ENCODE measurements around the gene TRIM8. TPM values are rescaled to one million over a fixed set of nuclear protein-coding genes. Genes with fewer than 3 reads are reported as not detected.

TRIM8 gene
- total and polyA plus RNA-seq, 2 donors (not counting 3 experiments of a cell fraction or from before 2014, with no cell fraction given) = 74.1 to 114 TPM

DNA sequence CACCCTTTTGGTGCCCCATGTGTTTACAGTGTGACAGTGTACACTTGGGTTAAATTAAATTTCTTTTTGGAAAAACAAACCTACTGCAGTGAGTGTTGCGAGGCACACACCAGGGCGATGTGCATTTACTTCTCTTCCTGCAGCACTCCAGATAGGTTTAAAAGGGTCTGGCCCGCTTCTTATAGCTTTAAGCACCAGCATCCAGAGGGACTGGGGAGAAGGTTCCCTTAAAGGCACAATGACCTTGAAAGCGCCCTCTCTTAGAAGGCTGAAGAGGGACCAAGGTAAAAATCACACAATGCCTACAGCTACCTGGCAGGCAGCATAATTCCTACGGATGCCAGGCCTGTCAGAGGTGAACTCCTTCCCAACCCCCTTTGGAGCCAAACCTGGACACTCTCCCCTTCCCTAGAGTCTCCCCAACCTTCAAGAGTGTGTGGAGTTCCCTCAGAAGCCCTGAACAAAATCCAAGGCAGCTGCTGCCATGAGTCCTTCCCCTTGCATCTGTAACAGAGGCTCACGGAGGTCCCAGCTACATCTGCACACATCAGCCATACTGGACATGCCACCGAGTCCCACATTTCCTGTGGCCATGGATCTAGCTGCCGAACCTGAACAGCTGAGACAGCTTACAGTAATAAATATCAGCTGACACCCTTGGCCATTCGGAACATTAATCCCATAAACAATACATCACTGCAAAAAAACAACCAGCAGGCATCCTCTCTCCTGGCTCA is 33.2 kb downstream of the TRIM8 start:
- ChIA-PET CTCF (interaction anchor here (0.6 to 8.1 kb wide), 14 partner anchors 8 to 377 kb away, joined by 3 to 75 read pairs (median 8); partner anchors contain the start of genes ARL3 and SUFU), POLR2A (no interaction called here)
- no peaks in the 10 kb centered on the region for H3K79me2 ChIP-seq (ENCODE audit: control insufficient read depth, insufficient read depth, low read length)
- intact Hi-C loops (cut with micrococcal nuclease) (loop anchor here (2.0 kb wide), 1 partner anchor 35 kb away; no protein-coding TSS in a partner anchor), dilution Hi-C loops (cut with MboI; ENCODE audit: extremely low pct_ligation_motif_present, low sequenced_read_pairs) (no loop called here)
- no peak overlapping the region for H2AFZ ChIP-seq (ENCODE audit: low read depth, low read length)
- BruUV-seq (replicated peaks) = no TSS peak
- H3K4me1 ChIP-seq (ENCODE audit: control insufficient read depth, extremely low read depth, insufficient read depth, low read length) = peaks cover 5% of the 10 kb centered on the region
- no peaks in the 10 kb centered on the region for H4K20me1 ChIP-seq (replicated peaks; ENCODE audit: control insufficient read depth, extremely low read depth, insufficient read depth, low read length)
- no peaks in the 10 kb centered on the region for H3K27me3 ChIP-seq (ENCODE audit: control insufficient read depth in 2 of 2, insufficient read depth in 2 of 2, low read length in 2 of 2)
- no peak overlapping the region for H3K4me2 ChIP-seq (ENCODE audit: insufficient read depth, low read length)
- H3K9ac ChIP-seq (replicated peaks; ENCODE audit: extremely low read depth, insufficient read depth, low read length) = no peak overlapping the region
- no peaks in the 10 kb centered on the region for H3K9me3 ChIP-seq (replicated peaks; ENCODE audit: control insufficient read depth, insufficient read depth, low read length)
- H3K4me3 ChIP-seq (replicated peaks in 1 of 3; ENCODE audit: insufficient read depth in 1 of 3, low read depth in 1 of 3, low read length in 3 of 3) = no peak overlapping the region
- TF ChIP-seq POLR2AphosphoS5 (IDR thresholded peaks at IDR 0.05; ENCODE audit: insufficient read depth, low read depth, low read length) (no peak), JUN (IDR thresholded peaks at IDR 0.05; ENCODE audit: borderline replicate concordance, insufficient read depth, insufficient read length, low read depth) (no peak), POLR2A (IDR thresholded peaks at IDR 0.05; ENCODE audit: low read depth, low read length) (no peak), FOS (IDR thresholded peaks at IDR 0.05; ENCODE audit: borderline replicate concordance, insufficient read depth, low read length) (no peak), MYC (IDR thresholded peaks at IDR 0.05; ENCODE audit: low read depth, low read length) (no peak), GATA2 (IDR thresholded peaks at IDR 0.05; ENCODE audit: insufficient read depth, insufficient read length, low read depth, low read length) (no peak), EZH2 (IDR thresholded peaks at IDR 0.05; ENCODE audit: borderline replicate concordance, low read depth, low read length, severe bottlenecking) (no peak)
- TF ChIP-seq, protein P1, sequence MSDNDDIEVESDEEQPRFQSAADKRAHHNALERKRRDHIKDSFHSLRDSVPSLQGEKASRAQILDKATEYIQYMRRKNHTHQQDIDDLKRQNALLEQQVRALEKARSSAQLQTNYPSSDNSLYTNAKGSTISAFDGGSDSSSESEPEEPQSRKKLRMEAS (IDR thresholded peaks at IDR 0.05; ENCODE audit: insufficient read depth, insufficient read length) = no peak
- TF ChIP-seq, protein P2, sequence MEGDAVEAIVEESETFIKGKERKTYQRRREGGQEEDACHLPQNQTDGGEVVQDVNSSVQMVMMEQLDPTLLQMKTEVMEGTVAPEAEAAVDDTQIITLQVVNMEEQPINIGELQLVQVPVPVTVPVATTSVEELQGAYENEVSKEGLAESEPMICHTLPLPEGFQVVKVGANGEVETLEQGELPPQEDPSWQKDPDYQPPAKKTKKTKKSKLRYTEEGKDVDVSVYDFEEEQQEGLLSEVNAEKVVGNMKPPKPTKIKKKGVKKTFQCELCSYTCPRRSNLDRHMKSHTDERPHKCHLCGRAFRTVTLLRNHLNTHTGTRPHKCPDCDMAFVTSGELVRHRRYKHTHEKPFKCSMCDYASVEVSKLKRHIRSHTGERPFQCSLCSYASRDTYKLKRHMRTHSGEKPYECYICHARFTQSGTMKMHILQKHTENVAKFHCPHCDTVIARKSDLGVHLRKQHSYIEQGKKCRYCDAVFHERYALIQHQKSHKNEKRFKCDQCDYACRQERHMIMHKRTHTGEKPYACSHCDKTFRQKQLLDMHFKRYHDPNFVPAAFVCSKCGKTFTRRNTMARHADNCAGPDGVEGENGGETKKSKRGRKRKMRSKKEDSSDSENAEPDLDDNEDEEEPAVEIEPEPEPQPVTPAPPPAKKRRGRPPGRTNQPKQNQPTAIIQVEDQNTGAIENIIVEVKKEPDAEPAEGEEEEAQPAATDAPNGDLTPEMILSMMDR (IDR thresholded peaks at IDR 0.05; ENCODE audit: extremely low read depth in 1 of 2, insufficient read depth in 1 of 2, low read depth in 1 of 2, low read length in 2 of 2) = no peak
- no peaks in the 10 kb centered on the region for H3K36me3 ChIP-seq (ENCODE audit: control insufficient read depth in 2 of 2, extremely low read depth in 1 of 2, insufficient read depth in 2 of 2, low read length in 2 of 2)
- no peak overlapping the region for H3K27ac ChIP-seq (ENCODE audit: insufficient read depth, low read depth, low read length)
- no peaks in the 10 kb centered on the region for H3K9me1 ChIP-seq (replicated peaks; ENCODE audit: control insufficient read depth, extremely low read depth, insufficient read depth, low read length)
- no peak for FAIRE-seq
- DNase-seq (ENCODE audit: low read depth, low spot score) = no peak

Measured in endothelial cell of umbilical vein (primary cell).